Islet of Langerhans (tissue), 1 donor: ENCODE measurements around the gene WDR89.
A peak's percentile ranks its signal among the peaks of the same experiment; 100 is the strongest.
"Not testable (repeated sequence)": the region's sequence is repeated elsewhere in the genome, so short reads cannot be mapped to it uniquely, and the experiment has no call there.

ENCODE experiments used
- FAIRE-seq: peaks from one replicate; lab custom pipeline; 2011; peaks lifted over from hg19 to GRCh38; lab: Jason Lieb, UNC

The WDR89 gene

DNA sequence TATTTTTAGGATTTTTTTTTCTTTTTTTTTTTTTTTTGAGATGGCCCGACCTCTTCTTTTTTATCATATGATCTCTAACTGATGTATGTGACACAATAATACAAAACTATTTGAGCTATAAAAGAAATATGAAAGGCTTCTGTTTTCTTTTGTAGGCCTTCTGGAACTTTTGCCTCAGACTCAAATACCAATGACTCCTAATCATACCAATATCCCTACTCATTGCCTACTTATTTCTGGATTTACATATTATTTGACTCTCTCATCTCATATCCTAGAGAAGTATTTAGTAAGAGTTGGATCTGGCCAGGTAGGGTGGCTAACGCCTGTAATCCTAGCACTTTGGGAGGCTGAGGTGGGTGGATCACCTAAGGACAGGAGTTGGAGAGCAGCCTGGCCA, 12.7 kb upstream of the WDR89 start:
- FAIRE-seq: no peak

- FAIRE-seq: no peak
Observed at GRCh38 chr14:63652406-63652805, 10.7 kb upstream of the WDR89 start.

DNA sequence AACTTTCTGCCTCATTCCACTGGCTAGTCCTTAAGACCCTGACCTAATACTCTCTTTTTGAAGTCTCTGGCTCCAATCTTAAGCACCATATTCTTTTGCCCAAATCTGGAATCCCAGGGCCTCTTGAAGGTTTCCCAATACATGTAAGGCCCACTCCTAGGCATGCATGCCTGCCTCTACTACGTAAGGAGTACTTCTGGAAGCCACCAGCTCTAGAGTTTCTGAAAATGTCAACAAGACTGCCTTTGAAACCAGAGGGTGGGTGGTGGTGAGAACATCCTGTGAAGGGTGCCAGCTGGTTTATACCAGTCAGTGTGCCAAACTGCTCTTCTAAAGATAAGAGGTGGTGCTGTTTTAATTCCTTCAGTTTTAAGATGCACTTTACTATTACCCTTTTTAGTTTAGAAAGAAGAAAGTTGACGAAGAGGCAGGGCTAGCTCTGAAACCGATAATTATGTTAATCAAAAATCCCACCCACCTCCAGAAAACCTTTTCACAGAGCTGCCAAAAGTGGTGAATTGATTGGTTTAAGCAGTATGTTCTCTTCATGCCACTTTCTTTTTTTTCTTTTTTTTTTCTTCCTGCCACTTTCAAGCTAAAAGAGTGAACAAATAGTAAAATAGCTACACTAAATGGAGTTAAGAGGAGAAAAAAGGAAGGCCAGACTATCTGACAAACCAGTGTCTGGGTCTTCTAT, 8.7 kb upstream of the WDR89 start:
- FAIRE-seq: no peak

DNA sequence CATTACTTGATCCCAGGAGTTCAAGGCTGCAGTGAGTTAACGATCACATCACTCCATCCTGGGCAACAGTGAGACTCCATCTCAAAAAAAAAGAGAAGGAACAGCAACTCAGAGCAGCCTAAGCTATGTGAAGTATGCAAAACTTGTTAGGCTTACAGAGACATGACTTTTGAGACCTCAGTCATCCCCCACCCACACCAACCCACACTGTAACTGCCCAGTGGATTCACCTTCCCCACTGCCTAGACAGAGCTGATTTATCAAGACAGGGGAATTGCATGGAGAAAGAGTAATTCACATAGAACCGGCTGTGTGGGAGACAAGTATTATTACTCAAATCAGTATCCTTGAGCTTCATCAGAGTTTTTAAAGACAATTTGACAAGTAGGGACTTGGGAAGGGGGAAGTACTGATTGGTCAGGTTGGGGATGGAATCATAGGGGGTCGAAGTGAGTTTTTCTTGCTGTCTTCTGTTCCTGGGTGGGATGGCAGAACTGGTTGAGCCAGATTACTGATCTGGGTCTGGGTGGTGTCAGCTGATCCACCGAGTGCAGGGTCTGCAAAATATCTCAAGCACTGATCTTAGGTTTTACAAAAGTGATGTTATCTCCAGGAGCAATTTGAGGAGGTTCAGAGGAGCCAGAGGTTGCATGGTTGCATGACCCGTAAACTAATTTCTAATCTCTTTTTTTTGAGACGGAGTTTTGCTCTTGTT, 6.2 kb upstream of the WDR89 start:
- no peak for FAIRE-seq

DNA sequence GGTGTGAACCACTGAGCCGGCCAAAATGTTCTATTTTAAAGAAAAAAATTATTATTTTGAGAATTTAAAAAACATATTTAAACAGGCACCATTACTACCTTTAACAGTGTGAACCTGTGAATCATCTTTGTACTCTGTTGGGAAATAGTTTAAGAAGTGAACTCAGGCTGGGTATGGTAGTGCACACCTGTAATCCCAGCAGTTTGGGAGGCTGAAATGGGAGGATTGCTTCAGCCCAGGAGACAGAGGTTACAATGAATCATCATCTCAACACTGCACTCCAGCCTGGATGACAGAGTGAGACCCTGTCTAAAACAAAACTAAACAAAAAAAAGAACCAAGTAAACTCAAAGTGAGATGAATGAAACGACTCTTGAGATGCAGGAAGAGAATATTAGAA, 3.1 kb upstream of the WDR89 start:
- no peak for FAIRE-seq

- no peak for FAIRE-seq
Observed at GRCh38 chr14:63642656-63643382, 1.1 kb upstream of the WDR89 start.

- FAIRE-seq: peak; percentile 97
Observed at GRCh38 chr14:63642229-63642611, 549 bp upstream of the WDR89 start.

GRCh38 chr14:63638493-63638892, 3.2 kb downstream of the WDR89 start:
- FAIRE-seq: no peak

- FAIRE-seq: not testable (repeated sequence)
Observed at GRCh38 chr14:63636094-63636635, 5.5 kb downstream of the WDR89 start.

GRCh38 chr14:63633801-63634200, 7.9 kb downstream of the WDR89 start:
- FAIRE-seq: no peak

- FAIRE-seq: peak; percentile 17
Observed at GRCh38 chr14:63632932-63633514, 8.6 kb downstream of the WDR89 start.

DNA sequence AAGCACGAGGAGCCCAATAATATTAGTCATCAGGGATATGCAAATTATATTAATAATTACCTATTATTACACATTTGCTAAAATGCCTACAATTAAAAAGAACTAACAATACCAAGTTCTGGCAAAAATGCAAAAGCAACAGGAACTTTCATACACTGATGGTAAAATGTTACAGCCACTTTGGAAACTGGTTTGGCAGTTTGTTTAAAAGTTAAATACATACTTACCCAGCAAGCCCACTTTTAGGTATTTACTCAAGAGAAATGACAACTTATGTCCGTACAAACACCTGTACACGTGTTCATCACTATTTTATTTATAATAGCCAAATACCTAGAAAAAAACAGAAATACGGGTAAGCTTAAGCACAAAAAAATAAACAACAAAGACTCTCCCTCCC, 17.0 kb downstream of the WDR89 start:
- FAIRE-seq: no peak

DNA sequence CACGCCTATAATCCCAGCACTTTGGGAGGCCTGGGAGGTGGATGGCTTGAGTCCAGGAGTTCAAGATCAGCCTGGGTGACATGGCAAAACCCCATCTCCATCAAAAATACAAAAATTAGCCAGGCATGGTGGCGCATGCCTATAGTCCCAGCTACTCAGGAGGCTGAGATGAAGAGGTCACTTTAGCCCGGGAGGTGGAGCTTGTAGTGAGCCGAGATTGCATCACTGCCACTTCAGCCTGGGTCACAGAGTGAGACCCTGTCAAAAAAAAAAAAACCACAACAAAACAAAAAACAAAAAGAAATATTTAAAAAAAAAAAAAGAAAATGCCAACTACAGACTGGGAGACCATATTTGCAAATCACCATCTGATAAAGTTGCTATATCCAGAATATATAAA, 17.5 kb downstream of the WDR89 start:
- no peak for FAIRE-seq

- FAIRE-seq: not testable (repeated sequence)
Observed at GRCh38 chr14:63621975-63622374, 19.7 kb downstream of the WDR89 start.

- FAIRE-seq: no peak
Observed at GRCh38 chr14:63616015-63616414, 25.7 kb downstream of the WDR89 start.

DNA sequence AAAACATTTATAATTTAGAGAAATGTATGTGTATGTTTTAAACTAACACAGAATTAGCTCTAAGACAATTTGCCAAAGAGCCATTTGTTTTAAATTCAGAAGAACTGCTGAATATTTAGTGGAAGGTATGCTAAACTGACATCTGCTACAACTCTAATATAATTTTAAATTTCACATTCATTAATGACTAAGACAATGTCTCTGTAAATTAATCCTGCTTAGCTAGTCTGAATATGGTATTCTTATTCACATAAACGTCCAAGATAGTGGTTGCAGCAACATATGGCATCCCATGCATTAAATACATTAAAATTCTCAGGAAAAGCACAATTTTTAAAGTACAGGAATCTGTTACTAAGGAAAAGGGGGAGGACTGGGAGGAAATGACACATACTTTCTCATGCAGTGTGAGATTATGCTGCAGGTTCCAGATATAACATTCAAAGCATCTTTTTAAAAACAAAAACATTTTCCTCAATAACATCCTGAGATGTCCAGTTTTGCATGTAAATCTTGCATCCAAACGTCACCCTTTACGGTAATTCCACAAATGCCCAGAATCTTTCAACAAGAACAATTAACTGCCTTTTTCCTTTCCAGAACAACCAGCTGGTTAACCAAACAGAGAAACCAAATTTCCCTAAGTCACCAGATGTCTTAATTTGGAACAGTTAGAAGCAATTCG, 26.9 kb downstream of the WDR89 start:
- no peak for FAIRE-seq

GRCh38 chr14:63611078-63611477, 30.6 kb downstream of the WDR89 start:
- no peak for FAIRE-seq

GRCh38 chr14:63605041-63605532, 36.6 kb downstream of the WDR89 start:
- no peak for FAIRE-seq

DNA sequence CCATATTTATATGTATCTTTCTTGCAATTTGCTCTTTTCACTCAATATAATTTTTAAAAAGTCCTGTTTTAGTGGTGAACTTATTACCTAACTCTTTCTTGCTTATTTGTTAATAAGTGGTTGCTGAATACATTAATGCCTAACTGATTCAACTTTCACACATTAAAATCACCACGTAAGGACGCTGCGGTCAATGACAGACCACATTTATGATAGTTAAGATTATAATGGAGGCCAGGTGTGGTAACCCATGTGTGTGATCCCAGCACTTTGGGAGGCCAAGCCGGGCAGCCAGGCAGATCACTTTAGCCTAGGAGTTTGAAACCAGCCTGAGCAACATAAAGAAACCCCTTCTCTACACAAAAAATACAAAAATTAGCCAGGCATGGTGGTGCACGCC, 37.0 kb downstream of the WDR89 start:
- FAIRE-seq: no peak

- FAIRE-seq: peak; percentile 66
Observed at GRCh38 chr14:63603749-63604277, 37.9 kb downstream of the WDR89 start.

- no peak for FAIRE-seq
Observed at GRCh38 chr14:63598807-63599206, 42.9 kb downstream of the WDR89 start.
